Measurements from ENCODE around the gene ELL2.

DNA sequence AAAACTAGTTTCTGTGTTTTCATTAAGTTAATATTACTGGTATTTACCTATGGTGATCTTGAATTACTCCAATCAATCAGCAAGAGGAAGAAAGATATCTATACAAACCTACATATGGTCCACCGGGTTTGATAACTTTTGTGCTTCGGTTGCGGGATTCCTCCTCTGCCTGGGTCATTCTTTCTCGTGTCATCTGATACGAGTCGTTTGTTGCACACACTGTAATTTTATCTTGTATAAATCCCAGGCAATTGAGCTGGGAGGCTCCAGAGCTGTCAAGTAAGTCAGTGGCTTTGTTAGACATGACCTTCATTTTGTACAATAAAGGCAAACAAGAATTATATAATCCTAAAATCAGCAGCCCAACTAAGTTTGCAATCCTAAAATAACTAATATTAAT, 48.0 kb downstream of the ELL2 start:
- TF ChIP-seq LCOR (CRISPR knock-in tag; IDR thresholded peaks at IDR 0.05) (no peak), KLF16 (IDR thresholded peaks at IDR 0.05) (no peak), POLR2A (conservative IDR thresholded peaks at IDR 0.05) (no peak), SIN3B (IDR thresholded peaks at IDR 0.05; ENCODE audit: low read depth) (no peak)
- TF ChIP-seq, protein P1, sequence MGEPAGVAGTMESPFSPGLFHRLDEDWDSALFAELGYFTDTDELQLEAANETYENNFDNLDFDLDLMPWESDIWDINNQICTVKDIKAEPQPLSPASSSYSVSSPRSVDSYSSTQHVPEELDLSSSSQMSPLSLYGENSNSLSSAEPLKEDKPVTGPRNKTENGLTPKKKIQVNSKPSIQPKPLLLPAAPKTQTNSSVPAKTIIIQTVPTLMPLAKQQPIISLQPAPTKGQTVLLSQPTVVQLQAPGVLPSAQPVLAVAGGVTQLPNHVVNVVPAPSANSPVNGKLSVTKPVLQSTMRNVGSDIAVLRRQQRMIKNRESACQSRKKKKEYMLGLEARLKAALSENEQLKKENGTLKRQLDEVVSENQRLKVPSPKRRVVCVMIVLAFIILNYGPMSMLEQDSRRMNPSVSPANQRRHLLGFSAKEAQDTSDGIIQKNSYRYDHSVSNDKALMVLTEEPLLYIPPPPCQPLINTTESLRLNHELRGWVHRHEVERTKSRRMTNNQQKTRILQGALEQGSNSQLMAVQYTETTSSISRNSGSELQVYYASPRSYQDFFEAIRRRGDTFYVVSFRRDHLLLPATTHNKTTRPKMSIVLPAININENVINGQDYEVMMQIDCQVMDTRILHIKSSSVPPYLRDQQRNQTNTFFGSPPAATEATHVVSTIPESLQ (CRISPR knock-in tag; IDR thresholded peaks at IDR 0.05): no peak
- TF ChIP-seq, protein P2, sequence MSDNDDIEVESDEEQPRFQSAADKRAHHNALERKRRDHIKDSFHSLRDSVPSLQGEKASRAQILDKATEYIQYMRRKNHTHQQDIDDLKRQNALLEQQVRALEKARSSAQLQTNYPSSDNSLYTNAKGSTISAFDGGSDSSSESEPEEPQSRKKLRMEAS (CRISPR knock-in tag; IDR thresholded peaks at IDR 0.05): no peak
- TF ChIP-seq, protein P3, sequence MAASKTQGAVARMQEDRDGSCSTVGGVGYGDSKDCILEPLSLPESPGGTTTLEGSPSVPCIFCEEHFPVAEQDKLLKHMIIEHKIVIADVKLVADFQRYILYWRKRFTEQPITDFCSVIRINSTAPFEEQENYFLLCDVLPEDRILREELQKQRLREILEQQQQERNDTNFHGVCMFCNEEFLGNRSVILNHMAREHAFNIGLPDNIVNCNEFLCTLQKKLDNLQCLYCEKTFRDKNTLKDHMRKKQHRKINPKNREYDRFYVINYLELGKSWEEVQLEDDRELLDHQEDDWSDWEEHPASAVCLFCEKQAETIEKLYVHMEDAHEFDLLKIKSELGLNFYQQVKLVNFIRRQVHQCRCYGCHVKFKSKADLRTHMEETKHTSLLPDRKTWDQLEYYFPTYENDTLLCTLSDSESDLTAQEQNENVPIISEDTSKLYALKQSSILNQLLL (CRISPR knock-in tag; IDR thresholded peaks at IDR 0.05; ENCODE audit: borderline replicate concordance): no peak
- TF ChIP-seq, protein P4, sequence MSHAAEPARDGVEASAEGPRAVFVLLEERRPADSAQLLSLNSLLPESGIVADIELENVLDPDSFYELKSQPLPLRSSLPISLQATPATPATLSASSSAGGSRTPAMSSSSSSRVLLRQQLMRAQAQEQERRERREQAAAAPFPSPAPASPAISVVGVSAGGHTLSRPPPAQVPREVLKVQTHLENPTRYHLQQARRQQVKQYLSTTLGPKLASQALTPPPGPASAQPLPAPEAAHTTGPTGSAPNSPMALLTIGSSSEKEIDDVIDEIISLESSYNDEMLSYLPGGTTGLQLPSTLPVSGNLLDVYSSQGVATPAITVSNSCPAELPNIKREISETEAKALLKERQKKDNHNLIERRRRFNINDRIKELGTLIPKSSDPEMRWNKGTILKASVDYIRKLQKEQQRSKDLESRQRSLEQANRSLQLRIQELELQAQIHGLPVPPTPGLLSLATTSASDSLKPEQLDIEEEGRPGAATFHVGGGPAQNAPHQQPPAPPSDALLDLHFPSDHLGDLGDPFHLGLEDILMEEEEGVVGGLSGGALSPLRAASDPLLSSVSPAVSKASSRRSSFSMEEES (CRISPR knock-in tag; IDR thresholded peaks at IDR 0.05): no peak
- TF ChIP-seq, protein P5, sequence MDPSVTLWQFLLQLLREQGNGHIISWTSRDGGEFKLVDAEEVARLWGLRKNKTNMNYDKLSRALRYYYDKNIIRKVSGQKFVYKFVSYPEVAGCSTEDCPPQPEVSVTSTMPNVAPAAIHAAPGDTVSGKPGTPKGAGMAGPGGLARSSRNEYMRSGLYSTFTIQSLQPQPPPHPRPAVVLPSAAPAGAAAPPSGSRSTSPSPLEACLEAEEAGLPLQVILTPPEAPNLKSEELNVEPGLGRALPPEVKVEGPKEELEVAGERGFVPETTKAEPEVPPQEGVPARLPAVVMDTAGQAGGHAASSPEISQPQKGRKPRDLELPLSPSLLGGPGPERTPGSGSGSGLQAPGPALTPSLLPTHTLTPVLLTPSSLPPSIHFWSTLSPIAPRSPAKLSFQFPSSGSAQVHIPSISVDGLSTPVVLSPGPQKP (CRISPR knock-in tag; IDR thresholded peaks at IDR 0.05): no peak
- TF ChIP-seq, protein P6, sequence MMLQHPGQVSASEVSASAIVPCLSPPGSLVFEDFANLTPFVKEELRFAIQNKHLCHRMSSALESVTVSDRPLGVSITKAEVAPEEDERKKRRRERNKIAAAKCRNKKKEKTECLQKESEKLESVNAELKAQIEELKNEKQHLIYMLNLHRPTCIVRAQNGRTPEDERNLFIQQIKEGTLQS (IDR thresholded peaks at IDR 0.05): no peak
- TF ChIP-seq, protein P6 (CRISPR knock-in tag; conservative IDR thresholded peaks at IDR 0.05): no peak
- TF ChIP-seq, protein P7, sequence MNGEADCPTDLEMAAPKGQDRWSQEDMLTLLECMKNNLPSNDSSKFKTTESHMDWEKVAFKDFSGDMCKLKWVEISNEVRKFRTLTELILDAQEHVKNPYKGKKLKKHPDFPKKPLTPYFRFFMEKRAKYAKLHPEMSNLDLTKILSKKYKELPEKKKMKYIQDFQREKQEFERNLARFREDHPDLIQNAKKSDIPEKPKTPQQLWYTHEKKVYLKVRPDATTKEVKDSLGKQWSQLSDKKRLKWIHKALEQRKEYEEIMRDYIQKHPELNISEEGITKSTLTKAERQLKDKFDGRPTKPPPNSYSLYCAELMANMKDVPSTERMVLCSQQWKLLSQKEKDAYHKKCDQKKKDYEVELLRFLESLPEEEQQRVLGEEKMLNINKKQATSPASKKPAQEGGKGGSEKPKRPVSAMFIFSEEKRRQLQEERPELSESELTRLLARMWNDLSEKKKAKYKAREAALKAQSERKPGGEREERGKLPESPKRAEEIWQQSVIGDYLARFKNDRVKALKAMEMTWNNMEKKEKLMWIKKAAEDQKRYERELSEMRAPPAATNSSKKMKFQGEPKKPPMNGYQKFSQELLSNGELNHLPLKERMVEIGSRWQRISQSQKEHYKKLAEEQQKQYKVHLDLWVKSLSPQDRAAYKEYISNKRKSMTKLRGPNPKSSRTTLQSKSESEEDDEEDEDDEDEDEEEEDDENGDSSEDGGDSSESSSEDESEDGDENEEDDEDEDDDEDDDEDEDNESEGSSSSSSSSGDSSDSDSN (IDR thresholded peaks at IDR 0.05; ENCODE audit: borderline replicate concordance in 1 of 2, low read depth in 2 of 2, low read length in 2 of 2): no peak

Measured in K562 (cell line).